ENCODE data around the gene KIAA1217. TPM values are rescaled to one million over a fixed set of nuclear protein-coding genes. Genes with fewer than 3 reads are reported as not detected.

Gene KIAA1217
- total and polyA plus RNA-seq, 2 experiments from 2014 or later: 5.4 to 8.1 TPM

DNA sequence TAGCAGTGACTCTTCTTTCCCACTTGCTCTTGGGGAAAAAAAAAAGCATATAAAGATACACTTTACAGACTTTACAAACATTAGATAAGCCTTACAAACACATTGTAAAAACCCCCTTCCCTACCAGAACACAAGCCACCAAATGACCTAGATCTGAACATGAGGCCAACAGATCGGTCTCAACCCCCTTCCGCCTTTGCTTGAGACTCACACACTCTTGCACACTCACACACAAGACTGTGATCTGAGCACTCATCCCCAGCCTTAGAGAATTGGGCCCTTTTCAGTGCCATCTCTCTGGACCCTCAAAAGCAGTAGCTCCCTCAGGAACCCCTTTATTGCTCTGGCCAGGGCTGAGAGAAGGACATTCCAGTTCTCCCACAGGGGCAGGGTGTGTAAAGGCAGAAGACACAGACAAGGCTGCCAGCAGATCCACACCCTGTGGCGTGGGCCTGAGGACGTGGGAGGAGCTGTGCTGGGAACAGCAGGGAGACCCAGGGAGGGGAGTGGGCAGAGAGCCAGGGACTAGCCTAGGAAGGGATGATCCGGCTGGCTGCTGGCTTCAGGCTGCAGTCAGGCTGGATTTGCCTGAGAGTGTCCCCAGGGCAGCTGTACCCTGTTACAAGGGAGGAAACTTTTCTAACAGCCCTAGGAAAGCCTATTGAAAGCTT is 206.7 kb downstream of the KIAA1217 start:
- Histone ChIP-seq H4K20me1 (ENCODE audit: insufficient read depth) (no peaks in the 10 kb centered on the region), H3K9me3 (ENCODE audit: low read depth) (no peaks in the 10 kb centered on the region), H3F3A (ENCODE audit: insufficient read depth) (no peaks in the 10 kb centered on the region), H3K36me3 (ENCODE audit: low read depth) (no peaks in the 10 kb centered on the region), H3K27ac (no peak overlapping the region), H3K4me1 (ENCODE audit: insufficient read depth) (peaks cover 12% of the 10 kb centered on the region), H3K27me3 (replicated peaks; ENCODE audit: insufficient read depth) (no peaks in the 10 kb centered on the region), H2AFZ (peak overlapping the region; percentile 41; the same call in 1 of the 2 replicates), H3K79me2 (ENCODE audit: insufficient read depth) (no peaks in the 10 kb centered on the region), H3K9ac (0 out of 2 replicates have a peak overlapping the region, but pooled peaks have one; percentile 5), H3K9me2 (ENCODE audit: insufficient read depth) (no peaks in the 10 kb centered on the region), H3K4me2 (ENCODE audit: unreplicated experiment) (peak overlapping the region; percentile 3), H3K4me3 (no peak overlapping the region)
- DNase-seq: peak; percentile 54
- 25 to 33% methylated on average over 5 of the region's 5 CpGs for WGBS, 2 experiments (ENCODE audit: low coverage in 1 of 2, low lambda C conversion rate in 2 of 2, missing lambda C conversion rate in 2 of 2)
- in situ Hi-C loops (cut with MboI): no loop called here
- TF ChIP-seq EZH2phosphoT487 (IDR thresholded peaks at IDR 0.05; ENCODE audit: insufficient read depth, low read depth): no peak
- TF ChIP-seq EZH2 (IDR thresholded peaks at IDR 0.05; ENCODE audit: insufficient read depth, poor library complexity, severe bottlenecking): no peak

DNA sequence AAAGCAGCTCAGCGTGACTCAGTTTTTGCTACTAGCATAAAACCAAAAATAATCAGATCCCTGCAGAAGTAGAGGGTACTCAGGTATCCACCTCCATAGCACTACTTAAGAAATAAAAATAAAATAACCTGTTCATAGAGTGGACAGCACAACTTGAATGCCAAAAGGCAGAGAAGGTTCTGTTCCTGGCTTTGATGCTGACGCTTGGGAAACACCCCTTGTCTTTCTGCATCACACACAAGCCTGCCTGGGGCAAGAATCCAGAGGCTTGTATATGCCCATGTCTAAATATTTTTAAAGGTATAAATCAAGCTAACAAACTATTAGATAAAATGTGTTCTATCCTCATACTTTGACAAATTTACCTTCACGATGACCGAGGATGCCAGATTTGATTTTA is 207.3 kb downstream of the KIAA1217 start:
- H3K9ac ChIP-seq: 0 out of 2 replicates have a peak overlapping the region, but pooled peaks have one; percentile 5
- in situ Hi-C loops (cut with MboI): no loop called here

DNA sequence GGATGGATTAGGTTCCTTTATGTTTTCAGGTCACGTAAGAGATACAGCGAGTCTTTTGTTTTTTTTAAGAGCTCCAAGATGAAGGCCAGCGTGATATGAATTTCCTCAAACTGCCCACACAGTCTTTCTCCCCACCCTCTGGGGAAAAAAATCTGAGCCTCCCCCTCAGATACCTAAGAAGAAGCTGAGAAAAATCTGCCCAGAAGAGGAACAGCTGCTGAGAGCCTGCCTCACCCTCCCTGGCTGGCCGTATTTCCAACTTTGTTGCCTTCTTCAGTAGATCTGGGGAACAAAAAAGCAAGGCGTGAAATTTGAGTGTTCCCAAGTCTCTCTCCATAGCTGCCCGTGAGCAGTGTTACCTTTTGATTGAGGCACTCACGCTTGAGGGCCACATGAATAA is 208.1 kb downstream of the KIAA1217 start:
- no peaks in the 10 kb centered on the region for H3K79me2 ChIP-seq (ENCODE audit: insufficient read depth)
- no peaks in the 10 kb centered on the region for H3K9me2 ChIP-seq (ENCODE audit: insufficient read depth)
- in situ Hi-C loops (cut with MboI): no loop called here
- no peak overlapping the region for H3K27ac ChIP-seq
- no peak overlapping the region for H3K4me2 ChIP-seq (ENCODE audit: unreplicated experiment)
- TF ChIP-seq EZH2 (IDR thresholded peaks at IDR 0.05; ENCODE audit: insufficient read depth, poor library complexity, severe bottlenecking) (no peak), EZH2phosphoT487 (IDR thresholded peaks at IDR 0.05; ENCODE audit: insufficient read depth, low read depth) (no peak)
- WGBS, 2 experiments (ENCODE audit: low coverage in 1 of 2, low lambda C conversion rate in 2 of 2, missing lambda C conversion rate in 2 of 2): 88 to 93% methylated on average over 7 of the region's 7 CpGs
- H3K9ac ChIP-seq: no peak overlapping the region
- no peaks in the 10 kb centered on the region for H4K20me1 ChIP-seq (ENCODE audit: insufficient read depth)
- no peak overlapping the region for H3K4me3 ChIP-seq
- DNase-seq: no peak
- peaks cover 12% of the 10 kb centered on the region for H3K4me1 ChIP-seq (ENCODE audit: insufficient read depth)
- H3K36me3 ChIP-seq (ENCODE audit: low read depth): no peaks in the 10 kb centered on the region
- no peaks in the 10 kb centered on the region for H3K9me3 ChIP-seq (ENCODE audit: low read depth)
- no peak overlapping the region for H2AFZ ChIP-seq
- H3K27me3 ChIP-seq (replicated peaks; ENCODE audit: insufficient read depth): no peaks in the 10 kb centered on the region
- H3F3A ChIP-seq (ENCODE audit: insufficient read depth): no peaks in the 10 kb centered on the region

More for the DNA sequence above, 207.3 kb downstream of the KIAA1217 start:
- DNase-seq: peak; percentile 23
- H3K4me1 ChIP-seq (ENCODE audit: insufficient read depth): peaks cover 12% of the 10 kb centered on the region
- TF ChIP-seq EZH2 (IDR thresholded peaks at IDR 0.05; ENCODE audit: insufficient read depth, poor library complexity, severe bottlenecking) (no peak), EZH2phosphoT487 (IDR thresholded peaks at IDR 0.05; ENCODE audit: insufficient read depth, low read depth) (no peak)
- no peaks in the 10 kb centered on the region for H3F3A ChIP-seq (ENCODE audit: insufficient read depth)
- H3K4me2 ChIP-seq (ENCODE audit: unreplicated experiment): peak overlapping the region; percentile 3
- H3K27ac ChIP-seq: no peak overlapping the region
- no peaks in the 10 kb centered on the region for H3K9me2 ChIP-seq (ENCODE audit: insufficient read depth)
- no peak overlapping the region for H2AFZ ChIP-seq
- H3K79me2 ChIP-seq (ENCODE audit: insufficient read depth): no peaks in the 10 kb centered on the region
- no peak overlapping the region for H3K4me3 ChIP-seq
- H3K9me3 ChIP-seq (ENCODE audit: low read depth): no peaks in the 10 kb centered on the region
- no peaks in the 10 kb centered on the region for H4K20me1 ChIP-seq (ENCODE audit: insufficient read depth)
- H3K36me3 ChIP-seq (ENCODE audit: low read depth): no peaks in the 10 kb centered on the region
- 61% methylated on average over 4 of the region's 4 CpGs for WGBS, 2 experiments (ENCODE audit: low coverage in 1 of 2, low lambda C conversion rate in 2 of 2, missing lambda C conversion rate in 2 of 2)
- H3K27me3 ChIP-seq (replicated peaks; ENCODE audit: insufficient read depth): no peaks in the 10 kb centered on the region

DNA sequence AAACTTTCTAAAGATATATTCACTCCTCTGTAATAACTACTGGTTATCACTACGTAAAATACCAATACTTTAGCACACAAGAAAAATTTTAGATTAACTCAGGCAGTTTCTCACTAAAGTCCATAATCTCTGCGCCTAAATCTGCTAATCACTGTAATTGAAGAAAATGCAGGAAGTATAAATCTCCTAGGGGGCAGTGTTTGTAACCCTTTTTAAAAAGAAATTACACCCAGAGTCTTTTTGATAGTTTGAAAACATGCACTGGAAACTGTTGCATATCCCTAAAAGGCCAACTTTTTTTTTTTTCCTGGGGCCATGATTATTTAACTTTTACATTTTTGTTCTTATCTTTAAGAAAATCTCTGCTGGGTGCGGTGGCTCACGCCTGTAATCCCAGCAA is 209.6 kb downstream of the KIAA1217 start:
- H3K27ac ChIP-seq: no peak overlapping the region
- no peaks in the 10 kb centered on the region for H4K20me1 ChIP-seq (ENCODE audit: insufficient read depth)
- H2AFZ ChIP-seq: no peak overlapping the region
- no peaks in the 10 kb centered on the region for H3K9me2 ChIP-seq (ENCODE audit: insufficient read depth)
- no peaks in the 10 kb centered on the region for H3K36me3 ChIP-seq (ENCODE audit: low read depth)
- WGBS, 2 experiments (ENCODE audit: low coverage in 1 of 2, low lambda C conversion rate in 2 of 2, missing lambda C conversion rate in 2 of 2): 96% methylated on average over 4 of the region's 4 CpGs
- H3K79me2 ChIP-seq (ENCODE audit: insufficient read depth): no peaks in the 10 kb centered on the region
- in situ Hi-C loops (cut with MboI): no loop called here
- peaks cover 12% of the 10 kb centered on the region for H3K4me1 ChIP-seq (ENCODE audit: insufficient read depth)
- DNase-seq: peak; percentile 28
- H3K27me3 ChIP-seq (replicated peaks; ENCODE audit: insufficient read depth): no peaks in the 10 kb centered on the region
- H3F3A ChIP-seq (ENCODE audit: insufficient read depth): no peaks in the 10 kb centered on the region
- no peak overlapping the region for H3K4me2 ChIP-seq (ENCODE audit: unreplicated experiment)
- no peak overlapping the region for H3K9ac ChIP-seq
- H3K9me3 ChIP-seq (ENCODE audit: low read depth): no peaks in the 10 kb centered on the region
- TF ChIP-seq EZH2 (IDR thresholded peaks at IDR 0.05; ENCODE audit: insufficient read depth, poor library complexity, severe bottlenecking) (no peak), EZH2phosphoT487 (IDR thresholded peaks at IDR 0.05; ENCODE audit: insufficient read depth, low read depth) (no peak)
- H3K4me3 ChIP-seq: no peak overlapping the region

All from GM23248 (cell line).